HG03432 (cell line): ENCODE measurements around the gene MRPL36.
"Not testable (repeated sequence)": the region's sequence is repeated elsewhere in the genome, so short reads cannot be mapped to it uniquely, and the experiment has no call there.

ENCODE experiments used
- ATAC-seq: cut with Tn5 transposase; IDR thresholded peaks from one replicate; pipeline ENCODE4 v1.9.1; 2021; ENCODE audit warnings: mild to moderate bottlenecking, moderate library complexity; ENCODE audit not compliant: unreplicated experiment

The MRPL36 gene

DNA sequence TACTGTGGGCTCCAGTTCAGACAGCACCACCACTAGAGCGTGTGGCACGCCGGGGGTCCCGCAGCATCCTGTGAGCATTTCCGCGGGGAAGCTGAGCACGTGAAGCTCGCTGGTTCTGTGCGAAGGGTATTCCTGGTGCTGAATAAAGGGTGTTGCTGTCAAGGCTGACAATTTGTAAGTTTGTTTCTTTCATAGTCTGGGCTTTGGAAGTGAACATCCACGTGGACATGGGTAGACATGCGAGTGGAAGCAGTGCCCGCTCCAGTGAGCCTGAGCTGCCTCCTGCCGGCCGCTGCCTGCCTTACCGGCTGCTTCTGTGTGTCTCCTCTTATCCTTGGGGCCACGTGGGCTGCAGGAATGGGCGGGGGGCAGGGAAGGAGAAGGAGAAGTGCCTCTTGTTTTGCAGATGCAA, 16.2 kb upstream of the MRPL36 start:
- ATAC-seq: no peak

GRCh38 chr5:1815071-1815786, 15.6 kb upstream of the MRPL36 start:
- no peak for ATAC-seq

DNA sequence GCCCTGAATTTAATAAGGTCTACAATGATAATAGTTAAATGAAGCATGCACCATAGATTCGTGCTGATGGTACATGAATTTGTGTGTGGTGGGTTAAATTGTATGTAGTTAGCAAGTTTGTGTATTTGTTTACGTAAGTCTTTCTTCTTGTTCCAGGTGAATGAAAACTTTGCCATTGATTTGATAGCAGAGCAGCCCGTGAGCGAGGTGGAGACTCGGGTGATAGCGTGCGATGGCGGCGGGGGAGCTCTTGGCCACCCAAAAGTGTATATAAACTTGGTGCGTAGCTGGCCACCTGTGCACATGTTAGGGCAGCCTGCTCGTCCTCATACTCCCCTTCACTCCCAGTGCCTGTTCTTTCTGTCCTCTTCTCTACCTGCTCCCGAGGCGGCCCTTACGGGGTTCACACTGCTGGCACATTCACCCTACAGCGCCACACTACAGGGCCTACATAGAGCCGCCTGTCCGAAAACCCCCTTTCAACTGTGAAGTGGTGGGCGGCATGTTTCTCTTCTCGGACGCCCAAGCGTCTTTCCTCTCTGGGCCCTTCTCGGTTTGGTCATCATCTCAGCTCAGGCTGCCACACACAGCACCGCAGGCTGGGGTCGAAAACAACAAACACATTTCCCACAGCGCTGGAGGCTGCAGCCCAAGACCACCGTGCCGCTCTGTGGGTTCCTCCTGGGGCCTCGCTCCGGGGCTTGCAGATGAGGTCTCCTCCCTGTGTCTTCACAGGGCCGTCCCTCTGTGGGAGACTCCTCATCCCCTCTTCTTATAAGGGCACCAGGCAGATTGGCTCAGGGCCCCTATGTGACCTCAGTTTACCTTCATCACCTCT, 14.8 kb upstream of the MRPL36 start:
- no peak for ATAC-seq

DNA sequence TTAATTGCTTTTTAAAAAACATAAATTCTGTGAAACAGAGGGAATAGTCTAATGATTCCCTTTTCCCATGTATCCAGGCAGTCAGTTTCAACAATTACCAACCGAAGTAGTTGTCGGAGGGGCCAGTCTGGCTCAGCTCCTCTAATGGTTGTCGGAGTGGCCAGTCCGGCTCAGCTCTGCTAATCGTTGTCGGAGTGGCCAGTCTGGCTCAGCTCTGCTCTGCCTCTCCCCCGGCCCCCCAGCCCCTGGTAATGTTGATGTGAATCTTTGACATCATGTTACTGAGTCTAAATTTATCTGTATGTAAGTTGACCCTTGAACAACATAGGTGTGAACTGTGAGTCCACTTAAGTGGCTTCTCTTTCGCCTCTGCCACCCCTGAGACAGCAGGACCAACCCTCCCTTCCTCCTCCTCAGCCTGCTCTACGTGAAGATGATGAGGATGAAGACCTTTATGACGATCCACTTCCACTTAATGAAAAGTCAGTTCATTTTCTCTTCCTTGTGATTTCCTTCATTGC, 11.0 kb upstream of the MRPL36 start:
- no peak for ATAC-seq

GRCh38 chr5:1809416-1810035, 9.9 kb upstream of the MRPL36 start:
- no peak for ATAC-seq

GRCh38 chr5:1808439-1808838, 8.8 kb upstream of the MRPL36 start:
- ATAC-seq: no peak

DNA sequence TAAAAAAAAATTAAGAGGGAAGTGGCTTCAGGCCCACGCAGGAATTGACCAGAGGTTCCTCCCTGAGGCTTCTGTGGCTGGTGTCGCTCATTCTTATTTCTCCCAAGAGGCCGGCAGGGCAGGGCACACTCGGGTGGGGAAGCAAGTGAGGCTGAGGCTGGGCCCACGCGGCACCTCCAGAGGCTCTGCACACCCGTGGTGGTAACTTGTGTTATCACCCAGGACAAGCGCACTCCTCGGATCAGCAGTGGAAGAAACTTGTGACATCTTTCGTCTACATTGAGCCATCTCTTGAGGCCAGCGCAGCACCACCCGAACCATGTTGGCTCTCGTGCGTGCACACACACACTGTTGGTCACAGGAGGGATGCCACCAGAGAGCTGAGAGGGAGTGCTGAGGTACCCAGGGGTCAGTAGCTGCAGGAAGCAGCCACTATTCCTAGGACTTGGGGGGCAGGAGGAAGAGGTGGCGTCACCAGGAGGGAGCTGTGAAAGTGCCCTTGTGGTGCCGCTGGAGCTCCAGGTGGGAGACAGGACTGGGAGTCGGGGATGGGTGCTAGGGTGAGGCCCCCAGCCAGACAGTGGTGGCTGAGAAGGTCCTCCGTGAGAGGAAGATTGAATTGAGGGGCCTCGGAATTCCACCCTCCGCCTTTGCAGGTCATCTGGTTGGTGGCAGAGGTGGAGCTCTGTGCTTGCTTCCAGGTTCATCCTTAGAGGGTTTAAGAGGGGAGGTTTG, 8.0 kb upstream of the MRPL36 start:
- ATAC-seq: no peak

- ATAC-seq: no peak
These were observed 7.3 kb upstream of the MRPL36 start for GRCh38 chr5:1806974-1807373.

DNA sequence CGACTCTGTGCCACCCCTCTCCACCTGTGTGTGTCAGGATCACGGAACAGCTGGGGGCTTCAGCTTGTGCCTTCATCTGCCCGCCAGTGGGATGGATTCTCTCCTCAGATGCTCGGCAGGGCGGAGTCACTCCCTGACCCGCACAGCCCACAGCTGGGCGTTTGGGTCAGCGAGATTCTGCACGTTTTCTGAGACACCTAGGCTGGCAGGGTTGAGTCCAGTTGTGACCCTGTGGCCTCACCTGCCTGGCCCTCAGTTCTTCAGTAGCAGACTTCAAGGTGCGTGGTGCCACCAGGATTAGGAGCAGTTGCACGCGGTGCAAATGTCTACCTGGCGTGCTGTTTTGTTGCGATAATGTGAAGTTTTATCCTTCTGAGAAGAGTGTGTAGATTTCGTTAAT, 6.6 kb upstream of the MRPL36 start:
- ATAC-seq: no peak

DNA sequence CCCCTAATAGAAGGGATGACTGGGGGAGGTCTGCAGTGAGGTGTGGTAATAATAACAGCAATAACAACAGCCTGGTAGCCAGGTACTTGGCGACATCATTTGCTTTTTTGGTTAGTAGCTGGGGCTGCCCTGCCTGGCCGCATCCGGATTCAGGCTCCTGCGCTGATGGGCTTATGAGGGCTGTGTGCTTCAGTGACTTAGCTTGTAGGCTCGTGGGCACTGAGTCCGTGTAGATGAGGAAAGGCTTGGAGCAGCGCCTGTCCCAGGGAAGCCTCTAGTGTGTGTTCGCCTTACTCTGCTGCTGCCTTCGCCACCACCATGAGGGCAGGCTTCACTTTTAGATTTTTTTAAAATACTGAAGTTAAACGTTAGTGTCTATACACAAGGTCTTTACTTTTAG, 6.1 kb upstream of the MRPL36 start:
- no peak for ATAC-seq

- no peak for ATAC-seq
These were observed 5.7 kb upstream of the MRPL36 start for GRCh38 chr5:1805326-1805725.

- no peak for ATAC-seq
These were observed 4.5 kb upstream of the MRPL36 start for GRCh38 chr5:1804001-1804690.

- no peak for ATAC-seq
These were observed 3.6 kb upstream of the MRPL36 start for GRCh38 chr5:1803192-1803591.

GRCh38 chr5:1801967-1802295, 2.3 kb upstream of the MRPL36 start:
- no peak for ATAC-seq

GRCh38 chr5:1801222-1801966, 1.8 kb upstream of the MRPL36 start, which contains the start of gene NDUFS6:
Gene NDUFS6 (plus strand): TSS chr5:1801407. CDS start chr5:1801418, 11 bp downstream.
- ATAC-seq: peak; percentile 67

GRCh38 chr5:1800472-1801221, 1.0 kb upstream of the MRPL36 start:
- ATAC-seq: peak; percentile 31

DNA sequence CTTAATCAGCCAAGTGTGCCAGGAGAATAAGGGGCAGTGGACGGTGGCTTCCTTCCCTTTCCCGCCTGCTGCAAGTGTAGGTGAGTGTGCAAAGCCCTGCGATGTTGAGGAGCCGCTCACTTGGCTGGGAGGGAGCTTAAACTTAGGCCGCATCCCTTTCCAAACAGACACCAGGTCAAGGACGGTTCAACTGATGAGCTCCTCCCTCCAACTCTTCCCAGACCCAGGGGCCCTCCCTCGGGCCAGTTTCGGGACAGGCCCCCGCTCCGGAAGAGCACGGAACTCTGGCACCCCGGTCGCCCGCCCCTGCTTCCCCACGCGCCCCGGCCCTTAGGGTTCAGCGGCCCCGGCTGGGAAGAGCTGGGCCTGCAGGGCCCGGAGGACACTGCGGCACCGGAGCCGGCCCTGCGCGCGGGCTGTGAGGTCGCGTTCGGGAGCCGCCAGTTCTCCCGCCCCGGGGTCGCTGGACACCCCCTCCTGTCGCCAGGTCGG, 481 bp downstream of the MRPL36 start:
- ATAC-seq: peak; percentile 37

DNA sequence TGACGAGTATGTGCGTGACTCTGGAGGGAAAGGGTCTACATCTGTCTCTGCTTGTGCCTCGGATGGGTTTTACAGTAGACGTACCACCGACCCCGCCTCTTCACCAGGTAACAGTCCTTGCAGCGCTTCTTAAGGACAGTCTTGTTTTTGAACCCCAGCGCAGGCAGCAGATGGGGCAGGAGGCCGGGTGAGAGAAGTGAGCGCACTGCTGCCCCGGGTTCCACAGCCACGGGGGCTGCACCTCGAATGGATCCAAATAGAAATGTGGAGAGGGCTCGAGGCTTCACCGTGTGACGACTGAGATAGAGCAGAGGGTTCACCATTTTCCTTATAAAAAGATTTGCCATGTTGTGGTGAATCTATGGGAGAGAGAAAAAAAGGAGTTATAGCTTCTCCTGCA, 1.0 kb downstream of the MRPL36 start:
- not testable (repeated sequence) for ATAC-seq

DNA sequence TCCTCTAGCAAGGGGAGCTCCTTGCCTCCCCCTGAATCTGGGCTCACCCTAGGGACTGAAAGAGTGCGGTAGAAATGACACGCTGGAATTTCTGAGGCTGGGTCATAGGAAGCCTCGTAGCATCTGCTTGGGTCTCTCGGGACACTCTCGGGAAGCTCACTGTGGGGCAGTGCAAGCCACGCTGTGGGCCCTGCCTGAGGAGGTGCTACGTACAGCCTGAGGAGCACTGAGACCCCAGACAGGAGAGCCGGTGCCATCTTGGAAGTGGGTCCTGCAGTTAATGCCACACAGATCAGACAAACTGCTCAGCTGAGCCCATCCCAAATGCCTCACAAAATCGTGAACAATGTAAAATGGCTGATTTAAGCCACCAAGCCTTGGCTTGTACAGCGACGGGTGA, 1.8 kb downstream of the MRPL36 start:
- no peak for ATAC-seq
